C4-2B (cell line): Measurements from ENCODE around the gene SLCO3A1.

ENCODE experiments used
- ZFX ChIP-seq: fragments of 450-650 bp; IDR thresholded peaks from 2 replicates; pipeline ENCODE4 v1.6.1; 2017
- TF ChIP-seq, protein P1 (sequence below): fragments of 450-650 bp; conservative IDR thresholded peaks from 2 replicates; pipeline ENCODE4 v1.5.1; 2017; ENCODE audit warnings: mild to moderate bottlenecking

DNA sequence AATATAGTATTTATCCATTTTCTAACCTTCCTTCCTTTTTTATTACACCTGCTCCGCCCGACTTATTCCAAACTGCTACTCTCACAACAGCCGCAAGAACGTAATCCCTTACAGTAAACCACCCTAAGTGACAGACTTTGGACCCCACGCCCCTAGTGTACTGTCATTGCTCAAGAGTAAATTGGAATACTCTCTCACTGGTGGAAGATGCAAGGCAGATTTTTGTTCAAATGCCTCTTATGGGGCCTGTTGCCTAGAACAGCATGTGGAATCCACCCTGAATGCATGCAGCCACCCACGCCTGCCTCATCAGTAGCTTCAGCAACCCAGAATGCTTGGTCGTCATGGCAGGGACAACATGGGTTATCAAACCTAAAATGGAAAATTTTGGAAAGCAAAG lies 313.9 kb downstream of the SLCO3A1 start:
- TF ChIP-seq, protein P1, sequence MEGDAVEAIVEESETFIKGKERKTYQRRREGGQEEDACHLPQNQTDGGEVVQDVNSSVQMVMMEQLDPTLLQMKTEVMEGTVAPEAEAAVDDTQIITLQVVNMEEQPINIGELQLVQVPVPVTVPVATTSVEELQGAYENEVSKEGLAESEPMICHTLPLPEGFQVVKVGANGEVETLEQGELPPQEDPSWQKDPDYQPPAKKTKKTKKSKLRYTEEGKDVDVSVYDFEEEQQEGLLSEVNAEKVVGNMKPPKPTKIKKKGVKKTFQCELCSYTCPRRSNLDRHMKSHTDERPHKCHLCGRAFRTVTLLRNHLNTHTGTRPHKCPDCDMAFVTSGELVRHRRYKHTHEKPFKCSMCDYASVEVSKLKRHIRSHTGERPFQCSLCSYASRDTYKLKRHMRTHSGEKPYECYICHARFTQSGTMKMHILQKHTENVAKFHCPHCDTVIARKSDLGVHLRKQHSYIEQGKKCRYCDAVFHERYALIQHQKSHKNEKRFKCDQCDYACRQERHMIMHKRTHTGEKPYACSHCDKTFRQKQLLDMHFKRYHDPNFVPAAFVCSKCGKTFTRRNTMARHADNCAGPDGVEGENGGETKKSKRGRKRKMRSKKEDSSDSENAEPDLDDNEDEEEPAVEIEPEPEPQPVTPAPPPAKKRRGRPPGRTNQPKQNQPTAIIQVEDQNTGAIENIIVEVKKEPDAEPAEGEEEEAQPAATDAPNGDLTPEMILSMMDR = no peak
- no peak for TF ChIP-seq ZFX
